Calu3 (cell line): ENCODE data around the gene NEU4. TPM values are rescaled to one million over a fixed set of nuclear protein-coding genes. Genes with fewer than 3 reads are reported as not detected.
"Not testable (repeated sequence)": the region's sequence is repeated elsewhere in the genome, so short reads cannot be mapped to it uniquely, and the experiment has no call there.

Experiments
- BruUV-seq: library from RNA; stranded (reverse); fragments of 400-500 nt; replicated peaks from 2 replicates; lab custom pipeline; 2021; lab: Mats Ljungman, UMichigan
- CTCF ChIA-PET: fragments of 300-600 bp; sonication (Branson Sonifier 250); formaldehyde crosslinking; loops from one replicate; lab custom pipeline; 2022; ENCODE audit warnings: antibody characterized with exemption; lab: Charles Lee
- DNase-seq: peaks from one replicate; pipeline ENCODE4 v3.0.0; 2022
- H3K27ac Mint-ChIP-seq: one replicate; pipeline ENCODE4 v1.8.0; 2022; ENCODE audit warnings: mixed read lengths; ENCODE audit not compliant: unreplicated experiment
- H3K27me3 Mint-ChIP-seq: one replicate; pipeline ENCODE4 v1.8.0; 2022; ENCODE audit warnings: mixed read lengths; ENCODE audit not compliant: unreplicated experiment
- H3K36me3 Mint-ChIP-seq: one replicate; pipeline ENCODE4 v1.8.0; 2022; ENCODE audit warnings: mild to moderate bottlenecking, moderate library complexity, mixed read lengths; ENCODE audit not compliant: insufficient read depth, unreplicated experiment
- H3K4me1 Mint-ChIP-seq: one replicate; pipeline ENCODE4 v1.8.0; 2022; ENCODE audit warnings: mild to moderate bottlenecking, low read depth, mixed read lengths; ENCODE audit not compliant: unreplicated experiment
- H3K4me3 Mint-ChIP-seq: one replicate; pipeline ENCODE4 v1.8.0; 2022; ENCODE audit warnings: mild to moderate bottlenecking, low read depth, moderate library complexity, mixed read lengths; ENCODE audit not compliant: unreplicated experiment
- H3K9me3 Mint-ChIP-seq: one replicate; pipeline ENCODE4 v1.8.0; 2022; ENCODE audit warnings: low read depth, mixed read lengths; ENCODE audit not compliant: unreplicated experiment
- intact Hi-C: fragments of 100-400 bp; cut with micrococcal nuclease; formaldehyde crosslinking; loops from one replicate; pipeline ENCODE4 v1.10.0; 2022; ENCODE audit not compliant: unreplicated experiment
- total RNA-seq: library from RNA; stranded (reverse); gene quantifications from 2 replicates; pipeline ENCODE4 v1.2.3, GENCODE V29; 2022
- TF ChIP-seq, protein P1 (sequence below): fragments of 200-600 bp; IDR thresholded peaks from one replicate; pipeline ENCODE4 v1.8.0; 2022; ENCODE audit warnings: antibody characterized with exemption; ENCODE audit not compliant: unreplicated experiment

NEU4 gene
- total RNA-seq, 1 experiment from 2014 or later = 0.14 TPM

- Mint-ChIP-seq H3K4me3 (no peak overlapping the region), H3K4me1 (peaks cover 9% of the 10 kb centered on the region), H3K9me3 (no peaks in the 10 kb centered on the region), H3K27ac (no peak overlapping the region), H3K36me3 (peaks cover 7% of the 10 kb centered on the region), H3K27me3 (no peaks in the 10 kb centered on the region)
- no TSS peak for BruUV-seq
- DNase-seq = no peak
- intact Hi-C loops = no loop called here
- CTCF ChIA-PET = interaction anchor here (0.6 kb wide), 1 partner anchor 80 kb away, joined by 5 read pairs; no protein-coding TSS in a partner anchor
- TF ChIP-seq, protein P1, sequence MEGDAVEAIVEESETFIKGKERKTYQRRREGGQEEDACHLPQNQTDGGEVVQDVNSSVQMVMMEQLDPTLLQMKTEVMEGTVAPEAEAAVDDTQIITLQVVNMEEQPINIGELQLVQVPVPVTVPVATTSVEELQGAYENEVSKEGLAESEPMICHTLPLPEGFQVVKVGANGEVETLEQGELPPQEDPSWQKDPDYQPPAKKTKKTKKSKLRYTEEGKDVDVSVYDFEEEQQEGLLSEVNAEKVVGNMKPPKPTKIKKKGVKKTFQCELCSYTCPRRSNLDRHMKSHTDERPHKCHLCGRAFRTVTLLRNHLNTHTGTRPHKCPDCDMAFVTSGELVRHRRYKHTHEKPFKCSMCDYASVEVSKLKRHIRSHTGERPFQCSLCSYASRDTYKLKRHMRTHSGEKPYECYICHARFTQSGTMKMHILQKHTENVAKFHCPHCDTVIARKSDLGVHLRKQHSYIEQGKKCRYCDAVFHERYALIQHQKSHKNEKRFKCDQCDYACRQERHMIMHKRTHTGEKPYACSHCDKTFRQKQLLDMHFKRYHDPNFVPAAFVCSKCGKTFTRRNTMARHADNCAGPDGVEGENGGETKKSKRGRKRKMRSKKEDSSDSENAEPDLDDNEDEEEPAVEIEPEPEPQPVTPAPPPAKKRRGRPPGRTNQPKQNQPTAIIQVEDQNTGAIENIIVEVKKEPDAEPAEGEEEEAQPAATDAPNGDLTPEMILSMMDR = no peak
These were observed 31.8 kb upstream of the NEU4 start for GRCh38 chr2:241777170-241777685.

DNA sequence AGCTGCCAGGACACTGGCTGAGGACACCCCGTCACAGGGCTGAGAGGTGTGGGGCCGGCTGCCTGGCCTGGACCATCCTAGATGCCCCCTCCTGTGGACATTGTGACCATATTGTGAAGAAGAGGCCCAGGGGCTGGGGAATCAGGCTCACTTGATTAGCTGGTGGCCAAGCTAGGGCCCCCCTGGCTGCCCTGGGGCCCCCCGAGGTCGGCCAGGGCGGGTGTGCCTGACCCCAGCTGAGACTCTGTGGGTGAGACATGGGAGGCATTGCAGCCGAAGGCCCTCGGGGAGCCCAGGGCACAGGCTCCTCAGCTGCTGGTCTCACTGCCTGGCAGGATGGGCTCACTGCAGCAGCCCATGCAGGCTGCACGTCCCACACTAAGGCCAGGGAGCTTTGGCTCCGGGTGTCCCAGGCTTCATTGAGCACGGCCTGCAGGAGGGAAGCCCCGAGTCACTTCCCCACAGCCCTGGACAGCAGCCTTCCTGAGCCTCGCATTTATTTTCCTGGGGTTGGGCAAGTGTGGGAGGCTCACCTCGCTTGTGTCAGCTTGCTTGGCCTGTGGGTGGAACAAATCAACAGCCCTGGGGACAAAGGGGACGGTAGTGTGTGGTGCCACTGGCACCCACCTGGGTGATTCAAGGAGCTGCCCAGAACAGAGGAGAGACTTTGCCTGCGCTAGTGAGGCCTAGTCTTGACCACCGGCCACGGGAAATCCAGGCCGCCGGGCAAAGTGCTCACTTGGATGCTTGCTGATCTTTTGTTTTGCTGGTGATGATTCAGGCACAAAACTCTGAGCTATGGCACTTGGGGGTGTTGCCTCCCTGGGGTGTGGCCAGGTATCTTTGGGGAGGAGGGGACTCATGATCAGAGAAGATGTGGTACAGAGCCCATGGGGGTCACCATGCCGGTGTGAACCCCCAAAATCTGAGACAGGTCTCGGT, 31.0 kb upstream of the NEU4 start:
- Mint-ChIP-seq H3K27ac (no peak overlapping the region), H3K9me3 (no peaks in the 10 kb centered on the region), H3K4me3 (no peak overlapping the region), H3K4me1 (peaks cover 9% of the 10 kb centered on the region), H3K27me3 (no peaks in the 10 kb centered on the region), H3K36me3 (peaks cover 7% of the 10 kb centered on the region)
- no TSS peak for BruUV-seq
- no peak for DNase-seq
- TF ChIP-seq, protein P1 = no peak
- CTCF ChIA-PET = interaction anchor here (0.6 kb wide), 1 partner anchor 80 kb away, joined by 5 read pairs; no protein-coding TSS in a partner anchor
- intact Hi-C loops = no loop called here

GRCh38 chr2:241780939-241781569, 27.9 kb upstream of the NEU4 start:
- H3K36me3 Mint-ChIP-seq = peaks cover 7% of the 10 kb centered on the region
- intact Hi-C loops = no loop called here
- DNase-seq = no peak
- no peak overlapping the region for H3K4me3 Mint-ChIP-seq
- TF ChIP-seq, protein P1 = no peak
- no TSS peak for BruUV-seq
- peaks cover 7% of the 10 kb centered on the region for H3K27me3 Mint-ChIP-seq
- no peaks in the 10 kb centered on the region for H3K9me3 Mint-ChIP-seq
- H3K27ac Mint-ChIP-seq = no peak overlapping the region
- H3K4me1 Mint-ChIP-seq = no peaks in the 10 kb centered on the region
- CTCF ChIA-PET = no interaction called here

GRCh38 chr2:241782053-241782452, 26.9 kb upstream of the NEU4 start:
- H3K9me3 Mint-ChIP-seq, H3K4me3 Mint-ChIP-seq, BruUV-seq, H3K36me3 Mint-ChIP-seq, CTCF ChIA-PET, intact Hi-C loops, DNase-seq, H3K27ac Mint-ChIP-seq, H3K4me1 Mint-ChIP-seq: not testable (repeated sequence)
- H3K27me3 Mint-ChIP-seq = peaks cover 17% of the 10 kb centered on the region
